SH-SY5Y (cell line): ENCODE data around the gene DENND6B.

ENCODE experiments used
- GATA2 ChIP-seq: IDR thresholded peaks from 2 replicates; pipeline ENCODE4 v1.6.1; 2011; ENCODE audit warnings: mild to moderate bottlenecking, low read depth, low read length
- GATA3 ChIP-seq: IDR thresholded peaks from 2 replicates; pipeline ENCODE4 v1.6.1; 2011; ENCODE audit warnings: low read depth, mild to moderate bottlenecking, low read length, moderate library complexity

DNA sequence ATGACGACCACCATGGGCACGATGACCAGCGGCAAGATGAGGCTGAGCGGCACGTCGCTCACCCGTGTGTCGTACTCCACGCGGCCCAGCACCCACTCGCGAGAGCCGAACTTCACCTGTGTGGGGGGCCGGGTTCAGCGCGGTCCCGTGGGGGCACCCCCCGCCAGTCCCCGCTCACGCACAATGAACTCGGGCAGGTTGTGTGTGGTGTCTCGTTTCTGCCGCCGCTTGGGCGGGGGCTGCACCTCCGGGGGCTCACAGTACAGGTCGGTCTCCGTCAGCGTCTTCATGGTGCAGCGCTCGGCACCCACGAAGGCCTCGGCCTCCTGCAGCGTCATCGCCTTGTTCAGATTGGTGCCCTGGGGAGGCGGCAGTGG lies 45.4 kb downstream of the DENND6B start:
- TF ChIP-seq GATA2 (no peak), GATA3 (no peak)
